MM.1S (cell line): ENCODE results near the gene CDA.

Experiments
- DNase-seq: peaks from one replicate; pipeline ENCODE4 v3.0.0-alpha.2; 2015
- H2AFZ ChIP-seq: fragments of 300-600 bp; sonication (generic); 2 replicates; pipeline ENCODE4 v1.6.0; 2016; ENCODE audit warnings: antibody characterized with exemption, low read length
- H3F3A ChIP-seq: fragments of 300-600 bp; sonication (generic); 2 replicates; pipeline ENCODE4 v1.6.1; 2016; ENCODE audit warnings: mild to moderate bottlenecking, antibody characterized with exemption, low read length, moderate library complexity, mixed read lengths; ENCODE audit not compliant: insufficient read depth
- H3K27ac ChIP-seq: fragments of 300-600 bp; sonication (generic); 2 replicates; pipeline ENCODE4 v1.5.1; 2016; ENCODE audit warnings: mild to moderate bottlenecking, low read length
- H3K27me3 ChIP-seq: fragments of 300-600 bp; sonication (generic); replicated peaks from 2 replicates; pipeline ENCODE4 v1.6.0; 2016; ENCODE audit warnings: low read length; ENCODE audit not compliant: insufficient read depth
- H3K36me3 ChIP-seq: fragments of 300-600 bp; sonication (generic); replicated peaks from 2 replicates; pipeline ENCODE4 v1.6.1; 2016; ENCODE audit warnings: mild to moderate bottlenecking, low read length, mixed read lengths; ENCODE audit not compliant: insufficient read depth
- H3K4me1 ChIP-seq: fragments of 300-600 bp; sonication (generic); 2 replicates; pipeline ENCODE4 v1.6.1; 2016; ENCODE audit warnings: low read length, mixed read lengths
- H3K4me2 ChIP-seq: fragments of 300-600 bp; sonication (generic); 2 replicates; pipeline ENCODE4 v1.6.0; 2016; ENCODE audit warnings: low read depth, low read length
- H3K4me3 ChIP-seq: fragments of 300-600 bp; sonication (generic); 2 replicates; pipeline ENCODE4 v1.5.1; 2016; ENCODE audit warnings: low read length, mixed read lengths
- H3K79me2 ChIP-seq: fragments of 300-600 bp; sonication (generic); 2 replicates; pipeline ENCODE4 v1.6.1; 2016; ENCODE audit warnings: mixed run types, low read length, mixed read lengths
- H3K9ac ChIP-seq: fragments of 300-600 bp; sonication (generic); 2 replicates; pipeline ENCODE4 v1.6.1; 2016; ENCODE audit warnings: low read length, mixed read lengths
- H3K9me2 ChIP-seq: fragments of 300-600 bp; sonication (generic); replicated peaks from 2 replicates; pipeline ENCODE4 v1.6.1; 2016; ENCODE audit warnings: mild to moderate bottlenecking, low read length, mixed read lengths; ENCODE audit not compliant: insufficient read depth
- H3K9me3 ChIP-seq: fragments of 300-600 bp; sonication (generic); replicated peaks from 2 replicates; pipeline ENCODE4 v1.6.1; 2016; ENCODE audit warnings: mild to moderate bottlenecking, low read length, mixed read lengths; ENCODE audit not compliant: insufficient read depth
- H4K20me1 ChIP-seq: fragments of 300-600 bp; sonication (generic); 2 replicates; pipeline ENCODE4 v1.6.1; 2016; ENCODE audit warnings: mild to moderate bottlenecking, low read length, moderate library complexity, mixed read lengths; ENCODE audit not compliant: insufficient read depth
- CTCF ChIP-seq: fragments of 300-600 bp; sonication (generic); IDR thresholded peaks from 2 replicates; pipeline ENCODE4 v1.5.1; 2016; ENCODE audit warnings: antibody characterized with exemption, low read length, mixed read lengths
- EZH2 ChIP-seq: fragments of 300-600 bp; sonication (generic); optimal IDR thresholded peaks from 2 replicates; pipeline ENCODE3; 2017; ENCODE audit warnings: low read depth, mild to moderate bottlenecking, antibody characterized with exemption, low read length, mixed read lengths
- EZH2phosphoT487 ChIP-seq: fragments of 300-600 bp; sonication (generic); IDR thresholded peaks from 2 replicates; pipeline ENCODE4 v1.6.1; 2018; ENCODE audit warnings: antibody characterized with exemption, low read length

Gene CDA

GRCh38 chr1:20658166-20658915 lies 69.4 kb downstream of the CDA start:
- no peak overlapping the region for H2AFZ ChIP-seq
- no peaks in the 10 kb centered on the region for H3K9me2 ChIP-seq
- H3K27me3 ChIP-seq: no peaks in the 10 kb centered on the region
- H3K4me1 ChIP-seq: peaks cover 29% of the 10 kb centered on the region
- peaks cover 10% of the 10 kb centered on the region; the same call in 1 of the 2 replicates for H3K36me3 ChIP-seq
- H3K9me3 ChIP-seq: no peaks in the 10 kb centered on the region
- no peaks in the 10 kb centered on the region; the same call in 1 of the 2 replicates for H3F3A ChIP-seq
- peak overlapping the region; percentile 31; the same call in 1 of the 2 replicates for H3K9ac ChIP-seq
- H4K20me1 ChIP-seq: 0 out of 2 replicates have a peak, but pooled peaks cover 9% of the 10 kb centered on the region
- peak overlapping the region; percentile 89 for H3K4me2 ChIP-seq
- peaks cover 57% of the 10 kb centered on the region for H3K79me2 ChIP-seq
- H3K4me3 ChIP-seq: no peak overlapping the region; the same call in 1 of the 2 replicates
- H3K27ac ChIP-seq: peak overlapping the region; percentile 66; the same call in 1 of the 2 replicates
- TF ChIP-seq EZH2phosphoT487: no peak
- TF ChIP-seq EZH2: no peak
- no peak for TF ChIP-seq CTCF
- peak; percentile 73 for DNase-seq

GRCh38 chr1:20660363-20660762 lies 71.5 kb downstream of the CDA start:
- H3F3A ChIP-seq: no peaks in the 10 kb centered on the region; the same call in 1 of the 2 replicates
- no peak for TF ChIP-seq CTCF
- TF ChIP-seq EZH2phosphoT487: no peak
- TF ChIP-seq EZH2: no peak
- 0 out of 2 replicates have a peak, but pooled peaks cover 3% of the 10 kb centered on the region for H3K36me3 ChIP-seq
- H3K27ac ChIP-seq: peak overlapping the region; percentile 22; the same call in 1 of the 2 replicates
- H3K9me3 ChIP-seq: no peaks in the 10 kb centered on the region
- peaks cover 29% of the 10 kb centered on the region for H3K4me1 ChIP-seq
- H3K27me3 ChIP-seq: no peaks in the 10 kb centered on the region
- peaks cover 57% of the 10 kb centered on the region for H3K79me2 ChIP-seq
- H4K20me1 ChIP-seq: 0 out of 2 replicates have a peak, but pooled peaks cover 9% of the 10 kb centered on the region
- DNase-seq: no peak
- peak overlapping the region; percentile 89 for H3K4me2 ChIP-seq
- H3K4me3 ChIP-seq: peak overlapping the region; percentile 93
- H3K9me2 ChIP-seq: no peaks in the 10 kb centered on the region
- H2AFZ ChIP-seq: 0 out of 2 replicates have a peak overlapping the region, but pooled peaks have one; percentile 50
- peak overlapping the region; percentile 88 for H3K9ac ChIP-seq

GRCh38 chr1:20660847-20661206 lies 71.9 kb downstream of the CDA start:
- Histone ChIP-seq H3K9ac (peak overlapping the region; percentile 88), H4K20me1 (0 out of 2 replicates have a peak, but pooled peaks cover 9% of the 10 kb centered on the region), H3K27ac (peak overlapping the region; percentile 22; the same call in 1 of the 2 replicates), H3K9me3 (no peaks in the 10 kb centered on the region), H3K4me3 (peak overlapping the region; percentile 93), H3F3A (no peaks in the 10 kb centered on the region; the same call in 1 of the 2 replicates), H3K9me2 (no peaks in the 10 kb centered on the region), H2AFZ (peak overlapping the region; percentile 50), H3K27me3 (no peaks in the 10 kb centered on the region), H3K36me3 (no peaks in the 10 kb centered on the region), H3K79me2 (peaks cover 54% of the 10 kb centered on the region), H3K4me1 (peaks cover 29% of the 10 kb centered on the region), H3K4me2 (peak overlapping the region; percentile 89)
- TF ChIP-seq CTCF (no peak), EZH2 (no peak), EZH2phosphoT487 (no peak)
- no peak for DNase-seq
